GM23338 (cell line): ENCODE results near the gene RHCG. TPM values are rescaled to one million over a fixed set of nuclear protein-coding genes. Genes with fewer than 3 reads are reported as not detected.

ENCODE experiments used
- ATAC-seq: fragments of 200-7000 bp; cut with Tn5 transposase; 3 replicates; pipeline ENCODE4 v1.9.1; 2020
- DNase-seq: peaks from one replicate; pipeline ENCODE4 v3.0.0-alpha.2; 2015; ENCODE audit warnings: low spot score
- H2AFZ ChIP-seq: fragments of 200-600 bp; sonication (generic); 2 replicates; pipeline ENCODE4 v1.8.0; 2016; ENCODE audit warnings: antibody characterized with exemption, mild to moderate bottlenecking, moderate library complexity
- H3F3A ChIP-seq: fragments of 200-600 bp; sonication (generic); replicated peaks from 2 replicates; pipeline ENCODE4 v1.8.0; 2017; ENCODE audit warnings: antibody characterized with exemption, mixed run types, low read depth
- H3K27ac ChIP-seq: fragments of 200-600 bp; sonication (generic); 2 replicates; pipeline ENCODE4 v1.6.1; 2016; ENCODE audit warnings: low read depth
- H3K27me3 ChIP-seq: fragments of 200-600 bp; sonication (generic); 2 replicates; pipeline ENCODE4 v1.8.0; 2016; ENCODE audit warnings: mild to moderate bottlenecking, mixed run types, moderate library complexity; ENCODE audit not compliant: insufficient read depth
- H3K36me3 ChIP-seq: fragments of 200-600 bp; sonication (generic); 2 replicates; pipeline ENCODE4 v1.8.0; 2016; ENCODE audit warnings: mild to moderate bottlenecking; ENCODE audit not compliant: insufficient read depth
- H3K4me1 ChIP-seq: fragments of 200-600 bp; sonication (generic); 2 replicates; pipeline ENCODE4 v1.8.0; 2016; ENCODE audit warnings: mild to moderate bottlenecking, moderate library complexity; ENCODE audit not compliant: insufficient read depth
- H3K4me2 ChIP-seq: fragments of 200-600 bp; sonication (generic); 2 replicates; pipeline ENCODE4 v1.7.1; 2017; ENCODE audit warnings: mixed run types
- H3K4me3 ChIP-seq: fragments of 200-600 bp; sonication (generic); 2 replicates; pipeline ENCODE4 v1.6.1; 2016; ENCODE audit warnings: mixed run types
- H3K79me2 ChIP-seq: fragments of 200-600 bp; sonication (generic); replicated peaks from 2 replicates; pipeline ENCODE4 v1.8.0; 2017; ENCODE audit warnings: mild to moderate bottlenecking; ENCODE audit not compliant: insufficient read depth
- H3K9me2 ChIP-seq: fragments of 200-600 bp; sonication (generic); 2 replicates; pipeline ENCODE4 v1.8.0; 2017; ENCODE audit not compliant: insufficient read depth
- H4K20me1 ChIP-seq: fragments of 200-600 bp; sonication (generic); replicated peaks from 2 replicates; pipeline ENCODE4 v1.8.0; 2017; ENCODE audit warnings: mild to moderate bottlenecking; ENCODE audit not compliant: insufficient read depth
- H3K27ac Mint-ChIP-seq: 2 replicates; pipeline ENCODE4 v1.8.0; 2020; ENCODE audit warnings: inconsistent platforms, mild to moderate bottlenecking, moderate library complexity, mixed read lengths
- H3K27me3 Mint-ChIP-seq: 3 replicates; pipeline ENCODE4 v1.8.0; 2022; ENCODE audit warnings: low read depth, mild to moderate bottlenecking, moderate library complexity, mixed read lengths, inconsistent platforms; ENCODE audit not compliant: insufficient read depth, poor library complexity
- H3K36me3 Mint-ChIP-seq: 3 replicates; pipeline ENCODE4 v1.8.0; 2021; ENCODE audit warnings: low read depth, mild to moderate bottlenecking, inconsistent platforms, moderate library complexity, mixed read lengths
- H3K4me1 Mint-ChIP-seq: 3 replicates; pipeline ENCODE4 v1.8.0; 2020; ENCODE audit warnings: mild to moderate bottlenecking, inconsistent platforms, mixed read lengths
- H3K4me3 Mint-ChIP-seq: 3 replicates; pipeline ENCODE4 v1.8.0; 2021; ENCODE audit warnings: moderate library complexity, mild to moderate bottlenecking, inconsistent platforms, mixed read lengths
- H3K9me3 Mint-ChIP-seq: 3 replicates; pipeline ENCODE4 v1.8.0; 2020; ENCODE audit warnings: moderate library complexity, mild to moderate bottlenecking, inconsistent platforms, mixed read lengths
- CREB1 ChIP-seq: fragments of 250-450 bp; sonication (Bioruptor Pico); IDR thresholded peaks from 2 replicates; pipeline ENCODE4 v1.5.0; 2020; ENCODE audit warnings: low read depth, mild to moderate bottlenecking, moderate library complexity
- EZH2phosphoT487 ChIP-seq: fragments of 200-600 bp; sonication (generic); IDR thresholded peaks from one replicate; pipeline ENCODE4 v1.8.1; 2018; ENCODE audit warnings: antibody characterized with exemption; ENCODE audit not compliant: unreplicated experiment
- JUNB ChIP-seq: IDR thresholded peaks from one replicate; pipeline ENCODE4 v1.6.1; 2016; ENCODE audit warnings: antibody characterized with exemption; ENCODE audit not compliant: unreplicated experiment
- NANOG ChIP-seq: IDR thresholded peaks from 2 replicates; pipeline ENCODE4 v1.6.1; 2016; ENCODE audit warnings: antibody characterized with exemption, borderline replicate concordance
- STAT1 ChIP-seq: IDR thresholded peaks from one replicate; pipeline ENCODE4 v1.6.1; 2016; ENCODE audit warnings: antibody characterized with exemption; ENCODE audit not compliant: unreplicated experiment
- ZNF114 ChIP-seq: fragments of 250-450 bp; sonication (Bioruptor Pico); IDR thresholded peaks from 2 replicates; pipeline ENCODE4 v1.5.0; 2020; ENCODE audit warnings: mild to moderate bottlenecking, moderate library complexity
- ZNF331 ChIP-seq: fragments of 250-450 bp; sonication (Bioruptor Pico); IDR thresholded peaks from 2 replicates; pipeline ENCODE4 v1.5.0; 2020; ENCODE audit warnings: low read depth, mild to moderate bottlenecking, moderate library complexity
- ZNF462 ChIP-seq: fragments of 250-450 bp; sonication (Bioruptor Pico); IDR thresholded peaks from 2 replicates; pipeline ENCODE4 v1.5.0; 2020; ENCODE audit warnings: mild to moderate bottlenecking, moderate library complexity
- polyA plus RNA-seq: library from polyadenylated mRNA; unstranded; fragments of >200 nt; fragmentation: Nextera tagmentation; extraction: Ambion mirVana; gene quantifications from 2 replicates; pipeline ENCODE4 v1.2.1, GENCODE V29; 2016
- total RNA-seq: library from RNA; depleted of rRNA; stranded (reverse); fragments of >200 nt; shearing (Covaris generic); gene quantifications from 2 replicates; pipeline ENCODE4 v1.2.3, GENCODE V29; 2014
- TF ChIP-seq, protein P1 (sequence below): IDR thresholded peaks from 2 replicates; pipeline ENCODE4 v1.6.1; 2016; ENCODE audit warnings: antibody characterized with exemption

The RHCG gene
- total and polyA plus RNA-seq, 2 experiments from 2014 or later: 0.21 to 0.63 TPM

GRCh38 chr15:89482139-89482538, 14.2 kb downstream of the RHCG start (continued):
- TF ChIP-seq ZNF462 (no peak), NANOG (no peak), CREB1 (CRISPR knock-in tag) (no peak)
- TF ChIP-seq, protein P1, sequence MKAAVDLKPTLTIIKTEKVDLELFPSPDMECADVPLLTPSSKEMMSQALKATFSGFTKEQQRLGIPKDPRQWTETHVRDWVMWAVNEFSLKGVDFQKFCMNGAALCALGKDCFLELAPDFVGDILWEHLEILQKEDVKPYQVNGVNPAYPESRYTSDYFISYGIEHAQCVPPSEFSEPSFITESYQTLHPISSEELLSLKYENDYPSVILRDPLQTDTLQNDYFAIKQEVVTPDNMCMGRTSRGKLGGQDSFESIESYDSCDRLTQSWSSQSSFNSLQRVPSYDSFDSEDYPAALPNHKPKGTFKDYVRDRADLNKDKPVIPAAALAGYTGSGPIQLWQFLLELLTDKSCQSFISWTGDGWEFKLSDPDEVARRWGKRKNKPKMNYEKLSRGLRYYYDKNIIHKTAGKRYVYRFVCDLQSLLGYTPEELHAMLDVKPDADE: no peak

DNA sequence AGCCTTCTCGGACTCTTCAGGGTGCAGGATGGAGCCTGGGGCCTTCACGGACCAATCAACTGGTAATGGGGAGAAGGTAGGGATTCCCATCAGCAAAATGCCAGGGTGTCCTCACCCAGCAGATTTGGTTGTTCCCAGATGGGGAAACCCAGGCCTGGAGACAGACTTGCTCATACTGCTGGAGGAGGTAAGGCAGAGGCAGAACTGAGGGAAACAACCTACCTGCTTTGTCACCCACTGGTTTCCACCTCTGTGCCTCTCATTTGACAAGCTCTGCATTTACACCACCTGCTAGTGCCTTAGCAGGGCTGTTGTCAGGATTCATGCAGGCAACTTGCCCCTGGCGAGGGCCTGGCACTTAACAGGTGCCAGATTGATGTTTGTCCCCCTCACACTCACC, 15.9 kb downstream of the RHCG start:
- no peaks in the 10 kb centered on the region for H3K79me2 ChIP-seq
- no peak overlapping the region for H3K4me2 ChIP-seq
- H2AFZ ChIP-seq: no peak overlapping the region
- no peak overlapping the region for H3K27ac ChIP-seq
- Mint-ChIP-seq H3K4me1 (no peaks in the 10 kb centered on the region), H3K27me3 (peaks cover 9% of the 10 kb centered on the region), H3K36me3 (no peaks in the 10 kb centered on the region), H3K4me3 (no peak overlapping the region; the same call in 2 of the 3 replicates), H3K9me3 (no peaks in the 10 kb centered on the region), H3K27ac (no peak overlapping the region)
- TF ChIP-seq ZNF331 (CRISPR knock-in tag) (no peak), STAT1 (no peak), ZNF114 (no peak), EZH2phosphoT487 (no peak), JUNB (no peak)
- TF ChIP-seq, protein P1: no peak
- no peaks in the 10 kb centered on the region for H3K27me3 ChIP-seq
- no peaks in the 10 kb centered on the region for H3K9me2 ChIP-seq
- no peaks in the 10 kb centered on the region for H3K36me3 ChIP-seq
- no peaks in the 10 kb centered on the region for H4K20me1 ChIP-seq
- DNase-seq (no peak), ATAC-seq (no peak)
- H3F3A ChIP-seq: no peaks in the 10 kb centered on the region
- no peak overlapping the region for H3K4me3 ChIP-seq
- H3K4me1 ChIP-seq: no peaks in the 10 kb centered on the region
